Heart right ventricle (tissue), 16 donors: Measurements from ENCODE around the gene TAF5L. TPM values are rescaled to one million over a fixed set of nuclear protein-coding genes. Genes with fewer than 3 reads are reported as not detected.
A peak's percentile ranks its signal among the peaks of the same experiment; 100 is the strongest.

Source experiments
- ATAC-seq, 8 donors: fragments of 200-7000 bp; cut with Tn5 transposase; one replicate each; pipeline ENCODE4 v1.9.1; 2020; ENCODE audit warnings: mild to moderate bottlenecking in 8 of 8, moderate library complexity in 8 of 8, moderate number of reproducible peaks in 1 of 8
- DNase-seq, 2 donors: peaks; one replicate each; pipeline ENCODE4 v3.0.0-alpha.2; 2020
- H3K27ac ChIP-seq, 10 donors: fragments of 200-600 bp; sonication (generic) in 2 of 10; one replicate each; pipeline versions ENCODE4 v1.5.0 to v1.8.0; 2020 to 2022; ENCODE audit warnings: mild to moderate bottlenecking in 3 of 10
- H3K27me3 ChIP-seq, 7 donors: fragments of 200-600 bp; one replicate each; pipeline ENCODE4 v1.8.0; 2021 to 2022; ENCODE audit warnings: mild to moderate bottlenecking in 2 of 7
- H3K36me3 ChIP-seq, 9 donors: fragments of 200-600 bp; sonication (generic) in 1 of 9; one replicate each; pipeline versions ENCODE4 v1.5.0 to v1.8.0; 2020 to 2022; ENCODE audit warnings: mild to moderate bottlenecking in 2 of 9
- H3K4me1 ChIP-seq, 9 donors: fragments of 200-600 bp; sonication (generic) in 1 of 9; one replicate each; pipeline versions ENCODE4 v1.5.0 to v1.8.0; 2020 to 2022; ENCODE audit warnings: mild to moderate bottlenecking in 4 of 9
- H3K4me3 ChIP-seq, 10 donors: fragments of 200-600 bp; sonication (generic) in 2 of 10; one replicate each; pipeline versions ENCODE4 v1.5.0 to v1.8.0; 2020 to 2022; ENCODE audit warnings: mild to moderate bottlenecking in 7 of 10, moderate library complexity in 2 of 10
- H3K9me3 ChIP-seq, 11 donors: fragments of 200-600 bp in 10 of 11; sonication (generic) in 2 of 11; one replicate each; pipeline versions ENCODE4 v1.5.0 to v1.8.0; 2013 to 2022; ENCODE audit warnings: mild to moderate bottlenecking in 2 of 11, control low read depth in 1 of 11, moderate library complexity in 1 of 11
- CTCF ChIP-seq, 9 donors: fragments of 200-600 bp; sonication (generic) in 2 of 9; IDR thresholded peaks; one replicate each; pipeline versions ENCODE4 v1.5.0 to v1.8.0; 2021 to 2022; ENCODE audit warnings: antibody characterized with exemption in 9 of 9, mild to moderate bottlenecking in 5 of 9, moderate library complexity in 1 of 9
- WGBS, 2 donors: extraction: QIAGEN DNeasy Blood & Tissue Kit; methylation state at CpG; one replicate each; pipeline ENCODE4 v1.1.7; 2013; ENCODE audit warnings: inconsistent platforms in 1 of 2; 5-methylcytosine and 5-hydroxymethylcytosine counted together
- intact Hi-C, 10 donors: fragments of 100-400 bp; cut with DNase I; formaldehyde crosslinking; loops; one replicate each; pipeline versions ENCODE4 v1.11.1 to v1.14.2; 2022
- polyA plus RNA-seq, 2 donors: library from polyadenylated mRNA; stranded (reverse); fragments of 200-250 nt; gene quantifications; one replicate each; pipeline ENCODE4 v1.2.3, GENCODE V29; 2013
- total RNA-seq, 10 donors: library from RNA; stranded (reverse); fragmentation: NEBNext Ultra II Directional in 3 of 10; extraction: Animal tissue kit (Norgen Biotek cat#: 25700) in 3 of 10; gene quantifications; one replicate each; pipeline versions ENCODE4 v1.2.1 to v1.2.4, GENCODE V29; 2021 to 2023
- donor health status: Arrhythmogenic right ventricular cardiomyopathy.
- donor health status: ischemic (EF 13 %, LVEDD 7.1; RV severe dilation, severe dysfunction).
- donor health status: healthy with polysubstance abuse.
- donor health status: DM: no; HTN: yes; CAD: no.
- donor health status: DM: no; HTN: no; CAD: no.
- donor health status: ischemic (EF 25% LVEDD 6.9; RV normal size, moderate dysfunction).
- donor health status: ischemic (EF 25% LVEDD 5.7; RV mildly dilated, moderate dysfunction).
- donor health status: healthy.
- donor health status: DM: yes; HTN: yes; CAD: no.
- donor health status: Ischemic cardiomyopathy.
- donor health status: ischemic (EF 35%, LVEDD 5.7; RV mildly dilated, moderate dysfunction).
- donor health status: nonischemic (EF 11% LVEDD 7.7; RV severe dilation, severe dysfunction).
- donor health status: DM: yes; HTN: yes; CAD: no.
- donor health status: PGD.
- donor health status: ischemic (EF 29% LVEDD 5.4; RV normal size, mild dysfunction).
- donor health status: nonischemic (EF 23%, LVEDD 6.1; RV moderate dilation, normal function).

Gene TAF5L
- total and polyA plus RNA-seq, 12 donors, result 6.0 to 13.7 (median 10.9) TPM

GRCh38 chr1:229648406-229648805 is 22.5 kb upstream of the TAF5L start:
- Histone ChIP-seq H3K9me3 (no peaks in the 10 kb centered on the region), H3K27ac (no peak overlapping the region), H3K36me3 (peaks cover 0 to 100% (median 38%) of the 10 kb centered on the region in 9 donors), H3K4me1 (no peaks in the 10 kb centered on the region), H3K4me3 (no peak overlapping the region), H3K27me3 (no peaks in the 10 kb centered on the region)
- DNase-seq (no peak), ATAC-seq (no peak)
- 94 to 97% methylated on average over 4 of the region's 4 CpGs for WGBS, 2 donors
- TF ChIP-seq CTCF (IDR thresholded peaks at IDR 0.05), result no peak
- intact Hi-C loops, result no loop called here

GRCh38 chr1:229645324-229645993 is 19.5 kb upstream of the TAF5L start:
- no peak for TF ChIP-seq CTCF (IDR thresholded peaks at IDR 0.05)
- Histone ChIP-seq H3K36me3 (peaks cover 0 to 77% (median 27%) of the 10 kb centered on the region in 9 donors), H3K4me1 (peaks cover 0 to 20% (median 15%) of the 10 kb centered on the region in 9 donors), H3K9me3 (no peaks in the 10 kb centered on the region), H3K27ac (no peak overlapping the region), H3K27me3 (no peaks in the 10 kb centered on the region), H3K4me3 (no peak overlapping the region)
- ATAC-seq, result peak in 2 of 8 donors; percentile 16 to 45
- DNase-seq, result no peak
- 83% methylated on average over 15 of the region's 15 CpGs for WGBS, 2 donors
- intact Hi-C loops, result no loop called here

- no peak for TF ChIP-seq CTCF (IDR thresholded peaks at IDR 0.05)
- H3K36me3 ChIP-seq, result peaks cover 0 to 75% (median 25%) of the 10 kb centered on the region in 9 donors
- no peaks in the 10 kb centered on the region for H3K9me3 ChIP-seq
- DNase-seq (no peak), ATAC-seq (peak in 1 of 8 donors; percentile 17)
- 89 to 99% methylated on average over 6 of the region's 6 CpGs for WGBS, 2 donors
- H3K27me3 ChIP-seq, result no peaks in the 10 kb centered on the region
- H3K4me1 ChIP-seq, result peaks cover 0 to 25% (median 15%) of the 10 kb centered on the region in 9 donors
- intact Hi-C loops, result no loop called here
- no peak overlapping the region for H3K4me3 ChIP-seq
- no peak overlapping the region for H3K27ac ChIP-seq
Measured at GRCh38 chr1:229643996-229644745, 18.2 kb upstream of the TAF5L start.

- peaks cover 0 to 25% (median 15%) of the 10 kb centered on the region in 9 donors for H3K4me1 ChIP-seq
- DNase-seq, result no peak
- no peaks in the 10 kb centered on the region for H3K27me3 ChIP-seq
- H3K4me3 ChIP-seq, result no peak overlapping the region
- 98% methylated on average over 4 of the region's 4 CpGs for WGBS, 2 donors
- no peaks in the 10 kb centered on the region for H3K9me3 ChIP-seq
- H3K27ac ChIP-seq, result no peak overlapping the region
- intact Hi-C loops, result no loop called here
- peaks cover 0 to 75% (median 14%) of the 10 kb centered on the region in 9 donors for H3K36me3 ChIP-seq
- TF ChIP-seq CTCF (IDR thresholded peaks at IDR 0.05), result no peak
- no peak for ATAC-seq
Measured at GRCh38 chr1:229642970-229643369, 17.0 kb upstream of the TAF5L start.
